SJCRH30 (cell line): ENCODE data around the gene PTBP1. TPM values are rescaled to one million over a fixed set of nuclear protein-coding genes. Genes with fewer than 3 reads are reported as not detected.

Experiments
- DNase-seq, 2 experiments: peaks; one replicate each; pipeline ENCODE4 v3.0.0-alpha.2; 2015 to 2020
- H3K27ac ChIP-seq: fragments of 250-450 bp; sonication (Bioruptor Pico); 2 replicates; pipeline ENCODE4 v1.5.1; 2020; ENCODE audit warnings: mild to moderate bottlenecking, moderate library complexity
- H3K27me3 ChIP-seq: fragments of 250-450 bp; sonication (Bioruptor Pico); 2 replicates; pipeline ENCODE4 v1.5.1; 2020; ENCODE audit warnings: mild to moderate bottlenecking, moderate library complexity
- H3K36me3 ChIP-seq: fragments of 250-450 bp; sonication (Bioruptor Pico); 2 replicates; pipeline ENCODE4 v1.5.1; 2020; ENCODE audit warnings: mild to moderate bottlenecking, moderate library complexity
- H3K4me1 ChIP-seq: fragments of 250-450 bp; sonication (Bioruptor Pico); 2 replicates; pipeline ENCODE4 v1.5.1; 2020; ENCODE audit warnings: mild to moderate bottlenecking, moderate library complexity
- H3K4me3 ChIP-seq: fragments of 250-450 bp; sonication (Bioruptor Pico); 2 replicates; pipeline ENCODE4 v1.5.1; 2020; ENCODE audit warnings: mild to moderate bottlenecking, moderate library complexity
- H3K9me3 ChIP-seq: fragments of 250-450 bp; sonication (Bioruptor Pico); replicated peaks from 2 replicates; pipeline ENCODE4 v1.5.1; 2020; ENCODE audit warnings: mild to moderate bottlenecking, moderate library complexity
- total RNA-seq: library from RNA; depleted of rRNA; stranded (reverse); fragments of >200 nt; shearing (Covaris generic); gene quantifications from 2 replicates; pipeline ENCODE4 v1.2.3, GENCODE V29; 2014; rRNA removed

PTBP1 gene
- total RNA-seq = 232 TPM in 2 replicates

- Histone ChIP-seq H3K36me3 (peaks cover 36% of the 10 kb centered on the region), H3K4me1 (peaks cover 7% of the 10 kb centered on the region; the same call in 1 of the 2 replicates), H3K9me3 (no peaks in the 10 kb centered on the region), H3K4me3 (peak within 1 kb of the TSS; percentile 99), H3K27me3 (no peaks in the 10 kb centered on the region), H3K27ac (peak within 1 kb of the TSS; percentile 77)
- DNase-seq = peak; percentile 100
These were observed at the start of gene PTBP1 for GRCh38 chr19:796692-797527. PTBP1 (plus strand) TSS chr19:797452; CDS start chr19:797498, 46 bp downstream.

- Histone ChIP-seq H3K36me3 (no peaks in the 10 kb centered on the region), H3K27ac (no peak overlapping the region), H3K4me3 (no peak overlapping the region), H3K9me3 (no peaks in the 10 kb centered on the region), H3K4me1 (peaks cover 11% of the 10 kb centered on the region), H3K27me3 (no peaks in the 10 kb centered on the region)
- no peak for DNase-seq
These were observed 49.0 kb upstream of the PTBP1 start for GRCh38 chr19:748274-748598.

GRCh38 chr19:749811-750210 is 47.4 kb upstream of the PTBP1 start:
- no peak for DNase-seq
- Histone ChIP-seq H3K27ac (no peak overlapping the region), H3K36me3 (no peaks in the 10 kb centered on the region), H3K27me3 (no peaks in the 10 kb centered on the region), H3K4me1 (peaks cover 18% of the 10 kb centered on the region), H3K4me3 (no peak overlapping the region), H3K9me3 (no peaks in the 10 kb centered on the region)

GRCh38 chr19:750640-751423 is 46.4 kb upstream of the PTBP1 start, which contains the start of gene MISP:
MISP (plus strand) TSS chr19:751112; CDS start chr19:756947, 5,835 bp downstream.
- H3K36me3 ChIP-seq = no peaks in the 10 kb centered on the region
- H3K27ac ChIP-seq = peak within 1 kb of the TSS; percentile 26; the same call in 1 of the 2 replicates
- H3K27me3 ChIP-seq = no peaks in the 10 kb centered on the region
- H3K4me1 ChIP-seq = peaks cover 18% of the 10 kb centered on the region
- DNase-seq = no peak
- H3K4me3 ChIP-seq = no peak within 1 kb of the TSS
- H3K9me3 ChIP-seq = no peaks in the 10 kb centered on the region

- Histone ChIP-seq H3K4me1 (peaks cover 18% of the 10 kb centered on the region), H3K27ac (peak overlapping the region; percentile 26; the same call in 1 of the 2 replicates), H3K36me3 (no peaks in the 10 kb centered on the region), H3K4me3 (no peak overlapping the region), H3K9me3 (no peaks in the 10 kb centered on the region), H3K27me3 (no peaks in the 10 kb centered on the region)
- DNase-seq = peak in 1 of 2 experiments; percentile 34
These were observed 45.5 kb upstream of the PTBP1 start for GRCh38 chr19:751501-752341.

GRCh38 chr19:752652-753517 is 44.4 kb upstream of the PTBP1 start:
- Histone ChIP-seq H3K9me3 (no peaks in the 10 kb centered on the region), H3K36me3 (no peaks in the 10 kb centered on the region), H3K4me3 (peak overlapping the region; percentile 9; the same call in 1 of the 2 replicates), H3K4me1 (peaks cover 18% of the 10 kb centered on the region), H3K27me3 (no peaks in the 10 kb centered on the region), H3K27ac (peak overlapping the region; percentile 76)
- DNase-seq = peak; percentile 88 to 89

GRCh38 chr19:754530-754929 is 42.7 kb upstream of the PTBP1 start:
- Histone ChIP-seq H3K27ac (no peak overlapping the region), H3K36me3 (no peaks in the 10 kb centered on the region), H3K9me3 (no peaks in the 10 kb centered on the region), H3K27me3 (no peaks in the 10 kb centered on the region), H3K4me3 (no peak overlapping the region), H3K4me1 (peaks cover 18% of the 10 kb centered on the region)
- no peak for DNase-seq

- H3K4me1 ChIP-seq = peaks cover 18% of the 10 kb centered on the region
- H3K9me3 ChIP-seq = no peaks in the 10 kb centered on the region
- no peak for DNase-seq
- H3K27me3 ChIP-seq = no peaks in the 10 kb centered on the region
- no peak overlapping the region for H3K4me3 ChIP-seq
- no peaks in the 10 kb centered on the region for H3K36me3 ChIP-seq
- no peak overlapping the region for H3K27ac ChIP-seq
These were observed 42.2 kb upstream of the PTBP1 start for GRCh38 chr19:755063-755462.

- peaks cover 17% of the 10 kb centered on the region for H3K4me1 ChIP-seq
These were observed 41.0 kb upstream of the PTBP1 start for GRCh38 chr19:756236-756635.

GRCh38 chr19:756821-757688 is 40.2 kb upstream of the PTBP1 start:
- Histone ChIP-seq H3K27ac (no peak overlapping the region), H3K4me1 (peaks cover 10% of the 10 kb centered on the region), H3K27me3 (no peaks in the 10 kb centered on the region), H3K36me3 (no peaks in the 10 kb centered on the region), H3K9me3 (no peaks in the 10 kb centered on the region), H3K4me3 (no peak overlapping the region)
- no peak for DNase-seq

More at GRCh38 chr19:756236-756635, 41.0 kb upstream of the PTBP1 start:
- no peaks in the 10 kb centered on the region for H3K9me3 ChIP-seq
- peak; percentile 55 to 61 for DNase-seq
- H3K4me3 ChIP-seq = no peak overlapping the region
- no peak overlapping the region for H3K27ac ChIP-seq
- H3K27me3 ChIP-seq = no peaks in the 10 kb centered on the region
- no peaks in the 10 kb centered on the region for H3K36me3 ChIP-seq

- H3K4me1 ChIP-seq = peaks cover 7% of the 10 kb centered on the region
- no peaks in the 10 kb centered on the region for H3K36me3 ChIP-seq
- H3K9me3 ChIP-seq = no peaks in the 10 kb centered on the region
- DNase-seq = no peak
- no peaks in the 10 kb centered on the region for H3K27me3 ChIP-seq
- H3K4me3 ChIP-seq = no peak overlapping the region
- no peak overlapping the region for H3K27ac ChIP-seq
These were observed 39.2 kb upstream of the PTBP1 start for GRCh38 chr19:757811-758668.

- no peaks in the 10 kb centered on the region for H3K4me1 ChIP-seq
- H3K9me3 ChIP-seq = no peaks in the 10 kb centered on the region
- no peaks in the 10 kb centered on the region for H3K36me3 ChIP-seq
- DNase-seq = no peak
- no peak overlapping the region for H3K4me3 ChIP-seq
- no peak overlapping the region for H3K27ac ChIP-seq
- H3K27me3 ChIP-seq = no peaks in the 10 kb centered on the region
These were observed 34.1 kb upstream of the PTBP1 start for GRCh38 chr19:763181-763580.
